BJ (cell line): ENCODE results near the gene VSX1. TPM values are rescaled to one million over a fixed set of nuclear protein-coding genes. Genes with fewer than 3 reads are reported as not detected.
A peak's percentile ranks its signal among the peaks of the same experiment; 100 is the strongest.

Experiments
- CTCF ChIA-PET: fragments of 350-600 bp; formaldehyde crosslinking; extraction: SDS; loops from one replicate; lab custom pipeline; 2021; ENCODE audit warnings: antibody characterized with exemption, inconsistent platforms; lab: Yijun Ruan, JAX
- POLR2A ChIA-PET: fragments of 300-600 bp; sonication (Branson Sonifier 250); formaldehyde crosslinking; extraction: SDS; loops from one replicate; lab custom pipeline; 2021; ENCODE audit warnings: antibody characterized with exemption; lab: Charles Lee
- DNase-seq: peaks from one replicate; pipeline ENCODE4 v3.0.0-alpha.2; 2011; ENCODE audit warnings: low read depth
- H3K27me3 ChIP-seq: 2 replicates; pipeline ENCODE4 v1.6.0; 2011; ENCODE audit warnings: low read length; ENCODE audit not compliant: control insufficient read depth, insufficient read depth
- H3K36me3 ChIP-seq: 2 replicates; pipeline ENCODE4 v1.5.1; 2011; ENCODE audit warnings: low read length; ENCODE audit not compliant: control insufficient read depth, insufficient read depth
- H3K4me3 ChIP-seq: 2 replicates; pipeline ENCODE4 v1.5.1; 2011; ENCODE audit warnings: low read depth, mild to moderate bottlenecking, control low read depth, low read length
- polyA plus RNA-seq: library from polyadenylated mRNA; depleted of rRNA; stranded (reverse); fragments of >200 nt; gene quantifications from 2 replicates; pipeline ENCODE4 v1.2.3, GENCODE V29; 2011
- TF ChIP-seq, protein P1 (sequence below): IDR thresholded peaks from 2 replicates; pipeline ENCODE4 v1.5.1; 2011; ENCODE audit warnings: low read depth, mild to moderate bottlenecking, control low read depth, inconsistent platforms, low read length, moderate library complexity; ENCODE audit not compliant: insufficient read depth

The VSX1 gene
- polyA plus RNA-seq, 1 experiment = not detected

DNA sequence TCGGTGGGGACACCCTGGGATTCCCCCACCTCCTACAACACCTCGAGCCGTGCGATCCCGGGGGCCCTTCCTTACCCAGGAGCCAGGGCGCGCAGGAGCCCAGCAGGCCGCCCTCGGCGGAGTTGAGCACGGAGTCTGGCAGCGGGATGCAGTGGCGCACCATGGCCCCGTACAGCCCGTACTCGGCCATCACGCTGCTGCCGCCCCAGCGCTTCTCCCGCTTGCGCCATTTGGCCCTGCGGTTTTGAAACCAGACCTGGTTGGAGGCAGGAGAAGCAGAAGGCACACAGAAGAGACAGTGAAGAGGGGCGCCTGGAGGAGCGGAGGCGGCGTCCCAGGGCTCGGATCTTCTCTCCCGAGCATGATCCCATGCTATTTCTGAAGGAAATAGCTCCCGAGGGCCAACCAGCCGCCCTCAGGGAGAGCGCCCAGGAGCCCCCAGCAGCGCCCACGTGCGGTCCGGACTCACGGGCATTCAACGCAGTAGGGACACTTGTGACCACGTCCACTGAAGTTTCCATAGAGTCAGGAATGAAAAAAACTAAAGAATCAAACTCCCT lies 4.3 kb downstream of the VSX1 start:
- DNase-seq = no peak

DNA sequence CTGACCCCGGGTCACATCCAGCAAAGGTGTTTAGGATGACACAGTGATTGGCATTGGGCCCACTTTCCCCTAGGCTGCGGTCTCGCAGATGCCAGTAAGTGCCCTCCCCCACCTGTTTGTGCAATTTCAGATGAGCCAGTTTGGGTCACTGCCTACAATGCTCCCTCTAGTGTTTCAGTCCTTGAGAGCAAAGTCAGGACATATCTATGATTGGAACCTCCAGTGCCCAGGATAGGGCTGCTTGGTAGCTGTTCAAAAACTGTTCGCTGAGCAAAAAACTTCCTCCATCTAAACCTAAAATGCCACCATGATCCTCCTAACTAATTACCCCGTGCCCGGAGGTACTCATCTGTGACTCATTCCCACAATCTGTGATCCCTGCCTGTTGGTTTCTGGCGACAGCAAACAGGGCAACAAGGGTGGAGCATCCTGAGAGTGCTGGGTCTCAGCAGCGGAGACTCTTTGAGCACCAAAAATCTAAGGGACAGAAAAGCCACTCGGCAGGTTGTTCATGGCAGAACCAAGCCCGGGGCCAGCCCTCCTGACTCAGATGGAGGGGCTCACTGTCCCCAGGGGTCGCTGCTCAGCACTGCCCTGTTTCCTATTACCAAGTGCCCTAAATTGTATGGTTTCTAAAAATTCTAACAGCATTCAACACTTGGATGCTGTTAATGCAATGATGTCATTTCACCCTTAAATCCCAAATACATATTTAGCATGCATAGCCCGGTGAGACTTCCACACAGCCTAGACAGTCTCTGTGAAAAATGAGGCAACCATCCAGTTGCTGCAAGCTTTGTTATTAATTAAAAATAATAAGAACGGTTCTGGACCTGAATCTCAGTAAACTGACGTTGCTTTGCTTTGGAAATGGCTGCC lies 5.0 kb downstream of the VSX1 start:
- no peak for DNase-seq
- ChIA-PET POLR2A (no interaction called here), CTCF (interaction anchor here (0.9 kb wide), 1 partner anchor 81 kb away, joined by 3 read pairs; no protein-coding TSS in a partner anchor)
- TF ChIP-seq, protein P1, sequence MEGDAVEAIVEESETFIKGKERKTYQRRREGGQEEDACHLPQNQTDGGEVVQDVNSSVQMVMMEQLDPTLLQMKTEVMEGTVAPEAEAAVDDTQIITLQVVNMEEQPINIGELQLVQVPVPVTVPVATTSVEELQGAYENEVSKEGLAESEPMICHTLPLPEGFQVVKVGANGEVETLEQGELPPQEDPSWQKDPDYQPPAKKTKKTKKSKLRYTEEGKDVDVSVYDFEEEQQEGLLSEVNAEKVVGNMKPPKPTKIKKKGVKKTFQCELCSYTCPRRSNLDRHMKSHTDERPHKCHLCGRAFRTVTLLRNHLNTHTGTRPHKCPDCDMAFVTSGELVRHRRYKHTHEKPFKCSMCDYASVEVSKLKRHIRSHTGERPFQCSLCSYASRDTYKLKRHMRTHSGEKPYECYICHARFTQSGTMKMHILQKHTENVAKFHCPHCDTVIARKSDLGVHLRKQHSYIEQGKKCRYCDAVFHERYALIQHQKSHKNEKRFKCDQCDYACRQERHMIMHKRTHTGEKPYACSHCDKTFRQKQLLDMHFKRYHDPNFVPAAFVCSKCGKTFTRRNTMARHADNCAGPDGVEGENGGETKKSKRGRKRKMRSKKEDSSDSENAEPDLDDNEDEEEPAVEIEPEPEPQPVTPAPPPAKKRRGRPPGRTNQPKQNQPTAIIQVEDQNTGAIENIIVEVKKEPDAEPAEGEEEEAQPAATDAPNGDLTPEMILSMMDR = peak; percentile 25; the same call in 1 of the 2 replicates
- Histone ChIP-seq H3K4me3 (peak overlapping the region; percentile 5; the same call in 1 of the 2 replicates), H3K36me3 (no peaks in the 10 kb centered on the region), H3K27me3 (peaks cover 44% of the 10 kb centered on the region)

More for the DNA sequence above, 4.3 kb downstream of the VSX1 start:
- CTCF ChIA-PET = interaction anchor here (0.8 to 1.0 kb wide), 2 partner anchors 14 to 84 kb away, joined by 3 to 4 read pairs; no protein-coding TSS in a partner anchor
- POLR2A ChIA-PET = no interaction called here
- H3K4me3 ChIP-seq = peak overlapping the region; percentile 5; the same call in 1 of the 2 replicates
- peaks cover 48% of the 10 kb centered on the region for H3K27me3 ChIP-seq
- no peaks in the 10 kb centered on the region for H3K36me3 ChIP-seq
- TF ChIP-seq, protein P1 = no peak

DNA sequence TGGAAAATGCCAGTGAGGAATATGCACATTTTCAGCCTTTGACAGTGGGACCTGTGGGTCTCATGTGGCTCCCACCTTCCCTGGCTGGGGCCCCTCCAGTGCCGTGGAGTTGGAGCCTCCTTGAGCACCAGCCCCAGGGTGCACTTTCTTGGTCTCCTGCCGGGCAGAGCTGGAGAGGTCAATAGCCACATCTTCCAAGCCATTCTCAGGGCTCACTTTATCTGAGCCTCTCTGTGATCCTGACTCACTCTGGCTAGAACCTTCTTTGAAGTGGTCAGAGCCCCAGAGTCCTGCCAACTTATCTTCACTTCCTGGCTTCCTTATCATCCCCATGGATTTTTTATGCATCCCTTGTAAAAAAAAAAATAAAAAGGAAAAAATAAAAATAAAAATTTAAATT lies 5.7 kb downstream of the VSX1 start:
- Histone ChIP-seq H3K4me3 (no peak overlapping the region), H3K36me3 (no peaks in the 10 kb centered on the region), H3K27me3 (peaks cover 48% of the 10 kb centered on the region)
- ChIA-PET POLR2A (no interaction called here), CTCF (interaction anchor here (0.9 kb wide), 1 partner anchor 80 kb away, joined by 3 read pairs; no protein-coding TSS in a partner anchor)
- TF ChIP-seq, protein P1 = no peak
- no peak for DNase-seq

DNA sequence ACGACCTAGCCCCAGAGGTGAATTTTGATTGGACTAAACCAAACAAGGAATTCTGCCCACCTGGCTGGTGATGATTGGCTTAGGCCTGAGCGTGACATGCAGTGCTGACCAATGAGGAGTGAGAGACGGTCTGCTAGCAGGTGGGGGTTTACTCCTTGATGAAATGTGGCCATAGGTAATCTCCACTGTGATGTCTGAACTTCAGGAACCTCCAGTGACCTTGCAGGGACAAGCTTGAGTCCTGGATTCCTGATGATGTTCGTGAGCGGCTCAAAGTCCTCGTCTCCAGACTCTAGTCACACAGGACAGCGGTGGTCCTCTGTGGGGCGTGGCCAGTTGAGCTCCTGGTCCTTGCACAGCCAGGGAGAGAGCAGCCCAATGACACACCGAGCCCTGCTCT lies 8.4 kb downstream of the VSX1 start:
- no peaks in the 10 kb centered on the region for H3K36me3 ChIP-seq
- no peak for DNase-seq
- TF ChIP-seq, protein P1 = no peak
- no peak overlapping the region for H3K4me3 ChIP-seq
- CTCF ChIA-PET = interaction anchor here (1.1 to 1.8 kb wide), 2 partner anchors 8 to 77 kb away, joined by 4 to 5 read pairs; no protein-coding TSS in a partner anchor
- POLR2A ChIA-PET = no interaction called here
- peaks cover 43% of the 10 kb centered on the region for H3K27me3 ChIP-seq

DNA sequence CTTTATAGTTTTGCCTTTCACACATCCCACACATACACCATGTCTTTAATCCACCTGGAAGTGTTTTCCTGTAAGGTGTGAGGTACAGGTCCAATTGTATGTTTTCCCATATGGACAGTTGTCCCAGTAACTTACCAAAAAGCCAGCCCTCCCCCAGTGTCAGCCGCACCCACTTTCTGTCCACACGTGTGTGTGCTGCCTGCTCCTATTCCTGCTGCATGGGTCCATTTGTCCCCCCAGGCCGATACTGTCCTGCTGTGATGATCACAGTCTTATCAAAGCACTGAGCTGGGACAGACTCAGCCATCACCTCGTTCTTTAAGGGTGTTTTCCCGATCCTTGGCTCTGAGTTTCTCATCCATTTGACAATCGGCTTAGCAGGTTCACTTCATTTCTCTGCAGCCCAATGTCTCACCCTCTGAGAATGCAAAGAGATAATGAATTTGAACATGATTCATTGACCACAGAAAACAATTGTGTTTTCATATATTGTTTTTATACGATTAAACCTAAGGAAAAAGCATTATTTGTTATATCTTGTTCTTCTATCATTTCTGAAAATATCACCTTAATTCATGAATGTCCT lies 9.6 kb downstream of the VSX1 start:
- CTCF ChIA-PET = interaction anchor here (0.6 to 2.2 kb wide), 3 partner anchors 77 to 107 kb away, joined by 3 to 6 read pairs (median 4); no protein-coding TSS in a partner anchor
- no peak for DNase-seq
- H3K4me3 ChIP-seq = no peak overlapping the region
- H3K27me3 ChIP-seq = peaks cover 39% of the 10 kb centered on the region
- no peaks in the 10 kb centered on the region for H3K36me3 ChIP-seq
- POLR2A ChIA-PET = no interaction called here
- TF ChIP-seq, protein P1 = no peak
